HFFc6 (cell line): ENCODE results near the gene LY9. TPM values are rescaled to one million over a fixed set of nuclear protein-coding genes. Genes with fewer than 3 reads are reported as not detected.

ENCODE experiments used
- DNase-seq: peaks from one replicate; pipeline ENCODE4 v3.0.0-alpha.2; 2018
- H3K27ac Mint-ChIP-seq: 2 replicates; pipeline ENCODE4 v1.8.0; 2020; ENCODE audit warnings: mild to moderate bottlenecking, mixed read lengths
- H3K27me3 Mint-ChIP-seq: 2 replicates; pipeline ENCODE4 v1.8.0; 2021; ENCODE audit warnings: mild to moderate bottlenecking, moderate library complexity, mixed read lengths; ENCODE audit not compliant: insufficient read depth
- H3K36me3 Mint-ChIP-seq: 2 replicates; pipeline ENCODE4 v1.8.0; 2021; ENCODE audit warnings: low read depth, mixed read lengths
- H3K4me1 Mint-ChIP-seq: 2 replicates; pipeline ENCODE4 v1.8.0; 2020; ENCODE audit warnings: low read depth, mixed read lengths
- H3K4me3 Mint-ChIP-seq: 2 replicates; pipeline ENCODE4 v1.8.0; 2020; ENCODE audit warnings: mild to moderate bottlenecking, moderate library complexity, mixed read lengths
- H3K9me3 Mint-ChIP-seq: 2 replicates; pipeline ENCODE4 v1.8.0; 2020; ENCODE audit warnings: mild to moderate bottlenecking, mixed read lengths
- total RNA-seq, 6 experiments: library from RNA; stranded (reverse); fragmentation: NEBNext Ultra II Directional; extraction: Animal tissue kit (Norgen Biotek cat#: 25700); gene quantifications; 2 replicates in 1 of 6; 3 replicates in 5 of 6; pipeline ENCODE4 v1.2.3, GENCODE V29; 2021
- TF ChIP-seq, protein P1 (sequence below): fragments of 200-600 bp; sonication (generic); IDR thresholded peaks from 2 replicates; pipeline ENCODE4 v1.5.0; 2021; ENCODE audit warnings: antibody characterized with exemption, mild to moderate bottlenecking

The LY9 gene
- total RNA-seq, 6 experiments from 2014 or later = not detected

DNA sequence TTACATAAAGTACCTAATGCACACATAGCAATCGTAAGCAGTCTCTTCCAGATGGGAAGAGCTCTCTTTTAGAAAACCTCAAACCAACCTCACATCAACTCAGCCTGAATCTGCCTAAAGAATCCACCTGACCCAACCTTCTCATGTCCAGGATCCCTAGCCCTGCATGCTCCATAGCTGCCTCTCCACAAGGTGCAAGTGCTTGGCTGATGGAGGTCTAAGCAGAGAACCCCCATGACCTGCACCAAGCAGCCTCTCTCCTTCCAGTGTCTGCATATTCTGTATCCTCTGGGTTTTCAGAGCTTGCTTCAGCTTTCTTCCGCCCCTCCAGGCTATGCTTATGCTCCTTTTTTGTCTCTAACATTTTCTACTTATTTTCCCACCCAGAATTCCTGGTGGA is 2.5 kb downstream of the LY9 start:
- no peak overlapping the region for H3K4me3 Mint-ChIP-seq
- DNase-seq = no peak
- peaks cover 7% of the 10 kb centered on the region for H3K27me3 Mint-ChIP-seq
- no peaks in the 10 kb centered on the region for H3K9me3 Mint-ChIP-seq
- no peak overlapping the region for H3K27ac Mint-ChIP-seq
- no peaks in the 10 kb centered on the region for H3K36me3 Mint-ChIP-seq
- TF ChIP-seq, protein P1, sequence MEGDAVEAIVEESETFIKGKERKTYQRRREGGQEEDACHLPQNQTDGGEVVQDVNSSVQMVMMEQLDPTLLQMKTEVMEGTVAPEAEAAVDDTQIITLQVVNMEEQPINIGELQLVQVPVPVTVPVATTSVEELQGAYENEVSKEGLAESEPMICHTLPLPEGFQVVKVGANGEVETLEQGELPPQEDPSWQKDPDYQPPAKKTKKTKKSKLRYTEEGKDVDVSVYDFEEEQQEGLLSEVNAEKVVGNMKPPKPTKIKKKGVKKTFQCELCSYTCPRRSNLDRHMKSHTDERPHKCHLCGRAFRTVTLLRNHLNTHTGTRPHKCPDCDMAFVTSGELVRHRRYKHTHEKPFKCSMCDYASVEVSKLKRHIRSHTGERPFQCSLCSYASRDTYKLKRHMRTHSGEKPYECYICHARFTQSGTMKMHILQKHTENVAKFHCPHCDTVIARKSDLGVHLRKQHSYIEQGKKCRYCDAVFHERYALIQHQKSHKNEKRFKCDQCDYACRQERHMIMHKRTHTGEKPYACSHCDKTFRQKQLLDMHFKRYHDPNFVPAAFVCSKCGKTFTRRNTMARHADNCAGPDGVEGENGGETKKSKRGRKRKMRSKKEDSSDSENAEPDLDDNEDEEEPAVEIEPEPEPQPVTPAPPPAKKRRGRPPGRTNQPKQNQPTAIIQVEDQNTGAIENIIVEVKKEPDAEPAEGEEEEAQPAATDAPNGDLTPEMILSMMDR = no peak
- no peaks in the 10 kb centered on the region for H3K4me1 Mint-ChIP-seq

DNA sequence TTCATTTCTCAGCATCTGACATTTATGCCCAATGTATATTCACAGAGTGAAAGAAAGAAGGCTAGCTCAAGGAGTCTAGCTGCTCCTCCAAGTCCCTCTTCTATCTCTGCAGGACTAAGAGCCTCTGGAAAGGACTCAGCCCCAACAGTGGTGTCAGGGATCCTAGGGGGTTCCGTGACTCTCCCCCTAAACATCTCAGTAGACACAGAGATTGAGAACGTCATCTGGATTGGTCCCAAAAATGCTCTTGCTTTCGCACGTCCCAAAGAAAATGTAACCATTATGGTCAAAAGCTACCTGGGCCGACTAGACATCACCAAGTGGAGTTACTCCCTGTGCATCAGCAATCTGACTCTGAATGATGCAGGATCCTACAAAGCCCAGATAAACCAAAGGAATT is 3.7 kb downstream of the LY9 start:
- Mint-ChIP-seq H3K27me3 (peaks cover 8% of the 10 kb centered on the region), H3K9me3 (no peaks in the 10 kb centered on the region), H3K27ac (no peak overlapping the region), H3K4me1 (no peaks in the 10 kb centered on the region), H3K4me3 (no peak overlapping the region), H3K36me3 (no peaks in the 10 kb centered on the region)
- DNase-seq = no peak
- TF ChIP-seq, protein P1 = no peak

DNA sequence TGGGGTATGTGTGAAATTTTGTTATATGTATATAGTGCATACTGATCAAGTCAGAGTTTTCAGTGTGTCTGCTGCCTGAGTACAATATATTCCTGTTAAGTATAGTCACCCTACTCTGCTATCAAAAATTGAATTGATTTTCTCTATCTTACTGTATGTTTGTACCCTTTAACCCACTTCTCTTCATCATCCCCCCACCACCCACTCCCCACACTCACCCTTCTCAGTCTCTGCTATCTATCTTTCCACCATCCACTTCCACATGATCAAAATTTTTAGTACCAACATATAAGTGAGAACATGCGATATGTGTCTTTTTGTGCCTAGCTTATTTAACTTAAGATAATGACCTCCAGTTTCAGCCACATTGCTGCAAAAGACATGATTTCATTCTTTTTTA is 4.2 kb downstream of the LY9 start:
- no peaks in the 10 kb centered on the region for H3K36me3 Mint-ChIP-seq
- no peak for DNase-seq
- H3K4me3 Mint-ChIP-seq = no peak overlapping the region
- no peaks in the 10 kb centered on the region for H3K4me1 Mint-ChIP-seq
- no peak overlapping the region for H3K27ac Mint-ChIP-seq
- TF ChIP-seq, protein P1 = no peak
- no peaks in the 10 kb centered on the region for H3K9me3 Mint-ChIP-seq
- H3K27me3 Mint-ChIP-seq = peaks cover 8% of the 10 kb centered on the region

DNA sequence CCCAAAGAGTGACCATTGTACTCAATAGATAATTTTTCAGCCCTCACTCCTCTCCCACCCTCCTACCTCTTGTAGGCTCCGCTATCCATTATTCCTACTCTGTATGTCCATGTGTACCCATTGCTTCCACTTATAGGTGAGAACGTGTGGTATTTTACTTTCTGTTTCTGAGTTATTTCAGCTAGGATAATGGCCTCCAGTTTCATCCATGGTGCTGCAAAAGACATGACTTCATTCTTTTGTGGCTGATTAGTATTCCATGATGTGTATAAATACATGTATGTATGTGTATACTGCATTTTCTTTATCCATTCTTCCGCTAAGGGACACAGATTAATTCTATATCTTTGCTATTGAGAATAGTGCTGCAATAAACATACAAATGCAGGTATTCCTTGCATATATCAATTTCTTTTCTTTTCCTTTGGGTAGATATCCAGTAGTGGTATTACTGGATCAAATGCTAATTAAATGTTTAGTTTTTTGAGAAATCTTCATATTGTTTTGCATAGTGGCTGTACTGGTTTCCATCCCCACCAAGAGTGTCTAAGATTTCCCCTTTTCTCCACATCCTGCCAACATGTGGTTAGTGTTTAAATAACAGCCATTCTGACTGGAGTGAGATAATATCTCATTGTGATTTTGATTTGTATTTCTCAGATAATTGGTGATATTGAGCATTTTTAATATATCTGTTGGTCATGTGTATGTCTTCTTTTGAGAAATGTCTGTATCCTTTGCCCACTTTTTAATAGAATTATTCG is 4.9 kb downstream of the LY9 start:
- Mint-ChIP-seq H3K9me3 (no peaks in the 10 kb centered on the region; the same call in 1 of the 2 replicates), H3K36me3 (no peaks in the 10 kb centered on the region), H3K27ac (no peak overlapping the region), H3K4me3 (no peak overlapping the region), H3K27me3 (peaks cover 8% of the 10 kb centered on the region), H3K4me1 (no peaks in the 10 kb centered on the region)
- TF ChIP-seq, protein P1 = no peak
- no peak for DNase-seq

GRCh38 chr1:160801836-160802580 is 6.0 kb downstream of the LY9 start:
- Mint-ChIP-seq H3K27ac (no peak overlapping the region), H3K4me1 (no peaks in the 10 kb centered on the region), H3K27me3 (peaks cover 8% of the 10 kb centered on the region), H3K9me3 (no peaks in the 10 kb centered on the region; the same call in none of the 2 replicates), H3K36me3 (no peaks in the 10 kb centered on the region), H3K4me3 (no peak overlapping the region)
- TF ChIP-seq, protein P1 = no peak
- DNase-seq = no peak
